ENCODE data around the gene CACNG5.

CACNG5 gene

GRCh38 chr17:66847704-66848103, 12.8 kb downstream of the CACNG5 start:
- no peak for FAIRE-seq
- DNase-seq (ENCODE audit: insufficient read length, low spot score), result no peak

- FAIRE-seq (no peak), DNase-seq (ENCODE audit: insufficient read length, low spot score) (no peak)
Measured at GRCh38 chr17:66848496-66848895, 13.6 kb downstream of the CACNG5 start.

- DNase-seq (ENCODE audit: insufficient read length, low spot score) (no peak), FAIRE-seq (no peak)
Measured at GRCh38 chr17:66849032-66849655, 14.2 kb downstream of the CACNG5 start.

GRCh38 chr17:66849851-66850580, 15.1 kb downstream of the CACNG5 start:
- no peak for DNase-seq (ENCODE audit: insufficient read length, low spot score)
- no peak for FAIRE-seq

GRCh38 chr17:66850692-66851091, 15.8 kb downstream of the CACNG5 start:
- FAIRE-seq (no peak), DNase-seq (ENCODE audit: insufficient read length, low spot score) (no peak)

- FAIRE-seq (no peak), DNase-seq (ENCODE audit: insufficient read length, low spot score) (no peak)
Measured at GRCh38 chr17:66855204-66855603, 20.3 kb downstream of the CACNG5 start.

- no peak for FAIRE-seq
- DNase-seq (ENCODE audit: insufficient read length, low spot score), result no peak
Measured at GRCh38 chr17:66858226-66859083, 23.5 kb downstream of the CACNG5 start.

GRCh38 chr17:66859353-66859752, 24.4 kb downstream of the CACNG5 start:
- FAIRE-seq (no peak), DNase-seq (ENCODE audit: insufficient read length, low spot score) (no peak)

- DNase-seq (ENCODE audit: insufficient read length, low spot score) (no peak), FAIRE-seq (no peak)
Measured at GRCh38 chr17:66860204-66860603, 25.3 kb downstream of the CACNG5 start.

GRCh38 chr17:66863820-66864219, 28.9 kb downstream of the CACNG5 start:
- DNase-seq (ENCODE audit: insufficient read length, low spot score) (no peak), FAIRE-seq (no peak)

GRCh38 chr17:66865151-66865550, 30.2 kb downstream of the CACNG5 start:
- DNase-seq (ENCODE audit: insufficient read length, low spot score), result no peak

GRCh38 chr17:66873962-66874361, 39.0 kb downstream of the CACNG5 start:
- FAIRE-seq (no peak), DNase-seq (ENCODE audit: insufficient read length, low spot score) (no peak)

More at GRCh38 chr17:66865151-66865550, 30.2 kb downstream of the CACNG5 start:
- no peak for FAIRE-seq

GRCh38 chr17:66884931-66885330, 50.0 kb downstream of the CACNG5 start:
- no peak for DNase-seq (ENCODE audit: insufficient read length, low spot score)
- FAIRE-seq, result no peak

GRCh38 chr17:66885417-66885816, 50.5 kb downstream of the CACNG5 start:
- DNase-seq (ENCODE audit: insufficient read length, low spot score), result no peak
- no peak for FAIRE-seq

- FAIRE-seq, result no peak
- DNase-seq (ENCODE audit: insufficient read length, low spot score), result no peak
Measured at GRCh38 chr17:66889480-66890230, 54.7 kb downstream of the CACNG5 start.

- DNase-seq (ENCODE audit: insufficient read length, low spot score), result no peak
- no peak for FAIRE-seq
Measured at GRCh38 chr17:66892246-66892645, 57.3 kb downstream of the CACNG5 start.

- FAIRE-seq, result no peak
- DNase-seq (ENCODE audit: insufficient read length, low spot score), result no peak
Measured at GRCh38 chr17:66893382-66893781, 58.5 kb downstream of the CACNG5 start.

GRCh38 chr17:66893863-66894262, 58.9 kb downstream of the CACNG5 start:
- FAIRE-seq (no peak), DNase-seq (ENCODE audit: insufficient read length, low spot score) (no peak)

GRCh38 chr17:66897141-66897540, 62.2 kb downstream of the CACNG5 start:
- DNase-seq (ENCODE audit: insufficient read length, low spot score) (no peak), FAIRE-seq (no peak)

- DNase-seq (ENCODE audit: insufficient read length, low spot score) (no peak), FAIRE-seq (no peak)
Measured at GRCh38 chr17:66898536-66898935, 63.6 kb downstream of the CACNG5 start.
